OCI-LY7 (cell line): ENCODE measurements around the gene MEF2C. TPM values are rescaled to one million over a fixed set of nuclear protein-coding genes. Genes with fewer than 3 reads are reported as not detected.

Source experiments
- BruUV-seq: library from RNA; stranded (reverse); fragments of 400-500 nt; replicated peaks from 2 replicates; lab custom pipeline; 2021; lab: Mats Ljungman, UMichigan
- CTCF ChIA-PET: fragments of 300-600 bp; sonication (Branson Sonifier 250); formaldehyde crosslinking; loops from one replicate; lab custom pipeline; 2022; ENCODE audit warnings: antibody characterized with exemption; ENCODE audit not compliant: unreplicated experiment; lab: Charles Lee
- POLR2A ChIA-PET: fragments of 300-600 bp; sonication (Branson Sonifier 250); formaldehyde crosslinking; loops from one replicate; lab custom pipeline; 2022; ENCODE audit warnings: antibody characterized with exemption; lab: Charles Lee
- DNase-seq: peaks from one replicate; pipeline ENCODE4 v3.0.0-alpha.2; 2015; ENCODE audit warnings: low spot score
- H2AFZ ChIP-seq: fragments of 200-600 bp; sonication (generic), shearing (Covaris generic); 2 replicates; pipeline ENCODE4 v1.6.1; 2014; ENCODE audit warnings: mild to moderate bottlenecking, antibody characterized with exemption, low read length, moderate library complexity
- H3K27ac ChIP-seq: fragments of 200-600 bp; sonication (generic); 2 replicates; pipeline ENCODE4 v1.5.1; 2014; ENCODE audit warnings: mixed run types, low read depth, mild to moderate bottlenecking, moderate library complexity, low read length, inconsistent platforms; ENCODE audit not compliant: poor library complexity, severe bottlenecking
- H3K36me3 ChIP-seq: fragments of 200-600 bp; sonication (generic); 2 replicates; pipeline ENCODE4 v1.6.1; 2014; ENCODE audit warnings: mild to moderate bottlenecking, antibody characterized with exemption, low read length, moderate library complexity, mixed read lengths; ENCODE audit not compliant: insufficient read depth
- H3K4me1 ChIP-seq: fragments of 200-600 bp; sonication (generic); 2 replicates; pipeline ENCODE4 v1.5.1; 2014; ENCODE audit warnings: mild to moderate bottlenecking, low read length; ENCODE audit not compliant: insufficient read depth, poor library complexity, severe bottlenecking
- H3K4me2 ChIP-seq: fragments of 200-600 bp; sonication (generic); 2 replicates; pipeline ENCODE4 v1.6.1; 2014; ENCODE audit warnings: mild to moderate bottlenecking, low read length
- H3K4me3 ChIP-seq: fragments of 200-600 bp; sonication (generic); 2 replicates; pipeline ENCODE4 v1.5.1; 2014; ENCODE audit warnings: mild to moderate bottlenecking, low read depth, low read length; ENCODE audit not compliant: poor library complexity, severe bottlenecking
- H3K79me2 ChIP-seq: fragments of 200-600 bp; sonication (generic); 2 replicates; pipeline ENCODE4 v1.6.1; 2016; ENCODE audit warnings: low read depth, mild to moderate bottlenecking, low read length, moderate library complexity, mixed read lengths; ENCODE audit not compliant: insufficient read depth
- H3K9me2 ChIP-seq: fragments of 200-600 bp; sonication (generic); 2 replicates; pipeline ENCODE4 v1.6.1; 2016; ENCODE audit warnings: mild to moderate bottlenecking, low read length, mixed read lengths; ENCODE audit not compliant: insufficient read depth
- H3K9me3 ChIP-seq: fragments of 200-600 bp; sonication (generic); 2 replicates; pipeline ENCODE4 v1.6.1; 2014; ENCODE audit warnings: mild to moderate bottlenecking, mixed run types, low read length, mixed read lengths
- H4K20me1 ChIP-seq: fragments of 200-600 bp; sonication (generic); 2 replicates; pipeline ENCODE4 v1.6.1; 2014; ENCODE audit warnings: mild to moderate bottlenecking, antibody characterized with exemption, low read length, moderate library complexity, mixed read lengths; ENCODE audit not compliant: insufficient read depth
- EZH2phosphoT487 ChIP-seq: fragments of 200-600 bp; sonication (generic); IDR thresholded peaks from 2 replicates; pipeline ENCODE4 v1.6.1; 2018; ENCODE audit warnings: low read depth, borderline replicate concordance, mild to moderate bottlenecking, mixed run types, antibody characterized with exemption, low read length, moderate library complexity, mixed read lengths
- intact Hi-C: fragments of 100-400 bp; cut with micrococcal nuclease; formaldehyde crosslinking; loops from one replicate; pipeline ENCODE4 v1.10.0; 2022; ENCODE audit not compliant: unreplicated experiment
- total RNA-seq, 2 experiments: library from RNA; depleted of rRNA in 1 of 2; stranded (reverse); fragments of >200 nt in 1 of 2; shearing (Covaris generic) in 1 of 2; gene quantifications; 2 replicates each; pipeline ENCODE4 v1.2.3, GENCODE V29; 2014 to 2022
- TF ChIP-seq, protein P1 (sequence below): fragments of 200-600 bp; sonication (generic); conservative IDR thresholded peaks from 2 replicates; pipeline ENCODE4 v1.5.1; 2014; ENCODE audit warnings: mild to moderate bottlenecking, antibody characterized with exemption, low read length, moderate library complexity, mixed read lengths

Gene MEF2C
- total RNA-seq, 2 experiments from 2014 or later: 5.5 to 57.6 TPM

DNA sequence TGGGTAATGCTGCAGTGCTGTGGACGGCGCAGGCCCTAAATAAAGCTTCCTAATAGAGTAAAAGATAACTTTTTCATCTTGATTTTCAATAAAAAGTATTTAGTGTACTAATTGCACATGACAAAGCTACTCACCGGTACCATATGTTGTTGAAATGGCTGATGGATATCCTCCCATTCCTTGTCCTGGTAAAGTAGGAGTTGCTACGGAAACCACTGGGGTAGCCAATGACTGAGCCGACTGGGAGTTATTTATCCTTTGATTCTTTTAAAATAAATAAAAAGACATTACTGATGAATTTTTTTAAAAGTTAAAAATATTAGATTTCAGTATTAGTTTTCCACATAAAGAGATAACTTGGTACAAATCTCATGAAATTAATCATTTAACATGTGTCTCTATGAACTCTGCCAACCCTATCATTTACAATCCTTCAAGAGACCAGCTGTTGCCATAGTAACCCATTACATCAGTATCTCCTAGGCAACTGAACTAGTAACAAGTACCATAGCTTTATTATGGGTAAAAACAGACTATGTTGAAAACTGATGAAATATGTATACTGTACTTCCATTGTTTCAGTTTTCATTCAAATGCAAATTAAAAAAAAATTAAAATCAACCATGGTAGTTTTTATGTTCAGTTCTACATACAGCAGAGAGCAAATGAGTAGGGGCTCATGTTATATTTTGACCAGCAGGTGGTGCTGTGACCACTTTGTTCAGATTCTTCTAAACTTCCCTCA lies 153.7 kb downstream of the MEF2C start:
- POLR2A ChIA-PET: interaction anchor here (0.6 to 3.0 kb wide), 9 partner anchors 17 to 602 kb away, joined by 3 to 19 read pairs (median 3); partner anchors contain the start of gene MEF2C
- Histone ChIP-seq H3K9me3 (no peaks in the 10 kb centered on the region), H3K79me2 (no peaks in the 10 kb centered on the region), H3K4me2 (no peak overlapping the region), H3K9me2 (no peaks in the 10 kb centered on the region), H3K36me3 (no peaks in the 10 kb centered on the region), H2AFZ (no peak overlapping the region), H3K27ac (no peak overlapping the region), H4K20me1 (no peaks in the 10 kb centered on the region), H3K4me3 (no peak overlapping the region), H3K4me1 (peaks cover 27% of the 10 kb centered on the region)
- intact Hi-C loops: loop anchor here (5.0 to 10.0 kb wide), 4 partner anchors 326 to 1538 kb away; no protein-coding TSS in a partner anchor
- CTCF ChIA-PET: interaction anchor here (0.8 to 1.1 kb wide), 2 partner anchors 100 to 146 kb away, joined by 3 to 4 read pairs; no protein-coding TSS in a partner anchor
- TF ChIP-seq EZH2phosphoT487: no peak
- TF ChIP-seq, protein P1, sequence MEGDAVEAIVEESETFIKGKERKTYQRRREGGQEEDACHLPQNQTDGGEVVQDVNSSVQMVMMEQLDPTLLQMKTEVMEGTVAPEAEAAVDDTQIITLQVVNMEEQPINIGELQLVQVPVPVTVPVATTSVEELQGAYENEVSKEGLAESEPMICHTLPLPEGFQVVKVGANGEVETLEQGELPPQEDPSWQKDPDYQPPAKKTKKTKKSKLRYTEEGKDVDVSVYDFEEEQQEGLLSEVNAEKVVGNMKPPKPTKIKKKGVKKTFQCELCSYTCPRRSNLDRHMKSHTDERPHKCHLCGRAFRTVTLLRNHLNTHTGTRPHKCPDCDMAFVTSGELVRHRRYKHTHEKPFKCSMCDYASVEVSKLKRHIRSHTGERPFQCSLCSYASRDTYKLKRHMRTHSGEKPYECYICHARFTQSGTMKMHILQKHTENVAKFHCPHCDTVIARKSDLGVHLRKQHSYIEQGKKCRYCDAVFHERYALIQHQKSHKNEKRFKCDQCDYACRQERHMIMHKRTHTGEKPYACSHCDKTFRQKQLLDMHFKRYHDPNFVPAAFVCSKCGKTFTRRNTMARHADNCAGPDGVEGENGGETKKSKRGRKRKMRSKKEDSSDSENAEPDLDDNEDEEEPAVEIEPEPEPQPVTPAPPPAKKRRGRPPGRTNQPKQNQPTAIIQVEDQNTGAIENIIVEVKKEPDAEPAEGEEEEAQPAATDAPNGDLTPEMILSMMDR: peak; percentile 96
- DNase-seq: peak; percentile 82
- no TSS peak for BruUV-seq

GRCh38 chr5:88727705-88728313 lies 155.2 kb downstream of the MEF2C start:
- POLR2A ChIA-PET: interaction anchor here (0.6 to 1.5 kb wide), 9 partner anchors 68 to 472 kb away, joined by 3 to 7 read pairs (median 4); no protein-coding TSS in a partner anchor
- H3K9me2 ChIP-seq: no peaks in the 10 kb centered on the region
- no peaks in the 10 kb centered on the region for H3K9me3 ChIP-seq
- no peak overlapping the region for H3K27ac ChIP-seq
- no TSS peak for BruUV-seq
- H3K4me1 ChIP-seq: peaks cover 14% of the 10 kb centered on the region
- H3K36me3 ChIP-seq: no peaks in the 10 kb centered on the region
- CTCF ChIA-PET: no interaction called here
- H3K4me3 ChIP-seq: no peak overlapping the region
- DNase-seq: peak; percentile 60
- intact Hi-C loops: loop anchor here (5.0 to 10.0 kb wide), 4 partner anchors 327 to 1539 kb away; no protein-coding TSS in a partner anchor
- no peak for TF ChIP-seq EZH2phosphoT487
- TF ChIP-seq, protein P1: peak; percentile 81
- H3K4me2 ChIP-seq: no peak overlapping the region
- H2AFZ ChIP-seq: no peak overlapping the region
- no peaks in the 10 kb centered on the region for H4K20me1 ChIP-seq
- no peaks in the 10 kb centered on the region for H3K79me2 ChIP-seq
